HL-60 (cell line): ENCODE measurements around the gene CCDC126.

Source experiments
- CTCF ChIP-seq: IDR thresholded peaks from one replicate; pipeline ENCODE4 v1.5.1; 2011; ENCODE audit warnings: low read length, control low read depth, inconsistent platforms; ENCODE audit not compliant: insufficient read depth
- REST ChIP-seq: IDR thresholded peaks from 2 replicates; pipeline ENCODE4 v1.6.1; 2012; ENCODE audit warnings: low read depth; ENCODE audit not compliant: insufficient replicate concordance

GRCh38 chr7:23685731-23686130, 88.5 kb downstream of the CCDC126 start:
- TF ChIP-seq CTCF (no peak), REST (no peak)
